Stimulated activated CD8-positive, alpha-beta memory T cell treated with anti-CD3 and anti-CD28 coated beads, Interleukin-12 subunit alpha, Interleukin-12 subunit beta, amount 100 ng/mL, for 4 hours (primary cell): ENCODE data around the gene ZNF658.
"Not testable (repeated sequence)": the region's sequence is repeated elsewhere in the genome, so short reads cannot be mapped to it uniquely, and the experiment has no call there.

Source experiments
- DNase-seq: peaks from one replicate; pipeline ENCODE4 v3.0.0-alpha.2; 2020; ENCODE audit warnings: low read depth

ZNF658 gene

DNA sequence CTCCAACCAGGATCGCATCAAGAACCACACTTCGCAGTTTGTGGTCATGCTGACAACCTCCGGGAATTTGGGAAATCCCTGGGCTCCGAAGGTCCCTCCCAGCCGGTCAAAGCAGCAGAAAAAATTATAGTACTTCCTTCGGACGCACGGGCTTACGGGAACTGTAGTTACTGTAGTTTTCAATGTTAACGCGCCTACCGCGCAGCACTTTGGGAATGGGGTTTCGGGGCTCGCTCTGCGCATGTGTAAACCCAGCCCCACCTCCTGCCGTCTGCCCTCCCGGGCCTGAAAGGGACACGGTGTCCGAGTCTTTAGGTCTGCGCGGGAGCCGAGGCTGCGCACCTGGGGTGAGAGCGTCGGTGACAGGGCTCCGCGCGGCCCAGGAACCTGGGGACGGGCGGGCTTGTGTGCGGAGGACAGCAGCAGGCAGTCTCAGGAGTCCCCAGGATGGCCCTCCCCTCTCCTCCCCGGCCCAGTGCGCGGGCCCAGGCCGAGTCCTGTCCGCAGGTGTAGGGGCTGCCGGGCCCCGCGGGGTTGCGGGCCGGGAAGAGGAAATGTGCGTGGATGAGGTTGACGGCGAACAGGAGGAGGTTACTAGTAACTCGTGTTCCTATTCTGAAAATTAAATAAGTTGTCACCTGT, at the start of gene ZNF658:
Gene ZNF658, plus strand, starts transcription at position 236 of the 642 bp plus-strand sequence. CDS start 2,837 bp downstream, outside the sequence.
- peak; percentile 33 for DNase-seq

DNA sequence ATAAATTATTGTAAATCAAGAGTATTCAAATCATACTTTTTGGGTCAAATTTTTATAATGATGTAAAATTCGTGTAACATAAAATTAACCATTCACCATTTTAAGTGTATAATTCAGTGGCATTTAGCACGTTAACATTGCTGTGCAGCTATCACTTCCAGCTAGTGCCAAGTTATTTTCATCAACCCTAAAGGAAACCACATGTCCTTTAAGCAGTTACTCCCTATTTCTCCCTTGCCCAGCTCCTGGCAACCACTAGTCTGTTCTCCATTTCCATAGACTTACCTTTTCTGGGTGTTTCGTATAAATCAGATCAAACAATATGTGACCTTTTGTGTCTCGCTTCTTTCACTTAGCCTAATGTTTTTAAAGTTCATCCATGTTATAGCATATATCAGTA, 38.8 kb upstream of the ZNF658 start:
- DNase-seq = not testable (repeated sequence)

DNA sequence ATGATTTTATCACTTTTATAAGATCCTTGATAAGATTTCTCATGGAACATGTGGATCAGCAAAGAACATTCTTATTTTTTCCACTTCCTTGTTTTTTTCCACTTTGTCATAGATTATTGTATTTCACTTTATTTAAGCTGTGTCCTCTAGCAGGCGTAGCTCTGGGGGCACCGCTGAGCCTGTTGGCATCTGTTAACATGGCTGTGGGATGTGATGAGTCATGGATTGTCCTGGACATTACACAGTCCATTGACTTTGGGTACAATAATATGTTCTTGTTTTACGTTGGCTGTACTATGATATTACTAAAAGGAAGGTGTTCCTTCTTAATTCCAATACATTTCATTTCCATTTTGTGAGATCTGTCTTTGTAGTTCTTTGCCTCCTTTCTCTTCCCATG, 31.9 kb upstream of the ZNF658 start:
- DNase-seq = not testable (repeated sequence)

DNA sequence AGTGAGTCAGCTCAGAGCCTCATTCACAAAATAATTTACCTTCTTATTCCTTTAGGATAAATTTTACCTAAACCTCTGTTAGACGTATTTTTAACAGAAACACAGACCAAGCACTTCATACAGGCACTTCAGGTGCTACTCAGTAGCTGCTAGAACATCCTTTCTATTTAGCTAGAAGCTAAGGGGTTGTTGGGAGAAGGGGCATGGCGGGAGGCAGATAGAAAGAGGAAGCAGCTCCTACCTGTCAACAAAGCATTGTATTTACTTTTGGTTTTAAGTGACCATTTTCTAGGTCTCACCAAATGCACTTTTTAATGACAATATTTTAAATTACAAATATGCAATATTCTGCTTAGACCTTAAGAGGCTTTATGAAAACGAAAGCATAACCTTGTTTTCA, 19.9 kb upstream of the ZNF658 start:
- not testable (repeated sequence) for DNase-seq

DNA sequence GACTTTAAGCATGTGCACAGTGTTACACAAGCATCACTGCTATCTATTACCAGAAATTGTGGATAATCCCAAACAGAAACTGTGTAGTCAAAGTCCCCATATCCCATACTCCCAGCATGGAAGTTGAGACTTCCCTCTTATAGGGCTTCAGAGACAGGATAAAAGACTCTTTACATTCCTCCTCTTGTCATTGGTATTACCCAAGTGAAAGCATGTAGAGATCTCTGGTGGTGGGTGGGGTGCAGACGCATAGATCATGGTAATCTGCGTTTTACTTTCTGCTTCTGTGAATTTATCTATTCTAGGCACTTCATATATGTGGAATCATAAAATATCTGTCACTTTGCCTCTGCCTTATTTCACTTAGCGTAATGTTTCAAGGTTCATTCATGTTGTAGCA, 18.7 kb upstream of the ZNF658 start:
- DNase-seq = not testable (repeated sequence)

DNA sequence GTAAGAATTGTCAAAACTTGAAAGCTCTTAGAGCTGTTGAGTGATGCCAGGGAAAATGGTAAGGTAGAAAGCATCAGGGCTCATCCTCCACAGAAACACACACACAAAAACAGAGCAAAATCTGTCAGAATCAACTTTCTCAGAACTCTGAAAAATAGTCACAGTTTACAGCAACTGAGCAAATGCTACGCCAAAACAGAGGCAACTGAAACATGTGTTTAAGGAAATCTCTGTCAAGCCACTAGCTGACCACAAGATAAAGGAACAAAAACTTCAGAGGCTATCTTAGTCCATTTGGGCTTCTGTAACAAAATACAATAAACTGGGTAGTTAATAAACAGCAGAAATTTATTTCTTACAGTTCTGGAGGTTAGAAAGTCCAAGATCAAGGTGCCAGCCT, 10.2 kb upstream of the ZNF658 start:
- DNase-seq = not testable (repeated sequence)

DNA sequence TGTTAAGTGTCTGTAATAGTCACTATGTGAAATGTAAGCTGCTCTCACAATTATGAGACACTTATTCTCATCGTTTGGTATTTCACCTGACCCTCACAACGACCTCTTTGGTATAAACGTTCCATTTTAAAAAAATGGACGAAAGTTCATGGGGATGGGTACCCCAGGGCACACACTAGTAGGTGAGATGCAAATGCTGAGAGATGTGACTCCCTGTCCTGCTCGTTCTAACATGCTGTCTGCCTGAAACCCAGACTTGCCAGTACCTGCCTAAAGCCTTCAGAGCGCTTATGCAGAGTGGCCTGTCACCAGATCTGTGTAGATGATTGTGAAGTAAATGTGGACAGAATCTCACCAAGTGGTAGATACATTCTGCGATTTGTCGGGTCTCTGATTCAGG, 616 bp downstream of the ZNF658 start:
- not testable (repeated sequence) for DNase-seq

DNA sequence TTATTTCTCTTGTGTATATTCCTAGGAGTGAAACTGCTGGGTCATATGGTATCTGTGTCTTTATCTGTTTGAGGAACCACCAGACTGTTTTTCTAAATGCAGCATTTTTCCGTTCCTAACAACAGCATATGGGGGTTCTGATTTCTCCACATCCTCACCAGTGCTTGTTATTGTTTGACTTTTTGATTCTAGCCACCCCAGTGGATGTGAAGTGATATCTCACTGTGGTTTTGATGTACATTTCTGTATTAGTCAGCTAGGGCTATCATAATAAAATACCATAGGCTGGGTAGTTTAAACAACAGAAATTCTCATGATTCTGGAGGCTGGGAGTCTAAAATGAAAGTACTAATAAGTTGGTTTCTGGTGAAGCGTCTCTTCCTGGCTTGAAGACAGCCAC, 9.0 kb downstream of the ZNF658 start:
- DNase-seq = not testable (repeated sequence)

DNA sequence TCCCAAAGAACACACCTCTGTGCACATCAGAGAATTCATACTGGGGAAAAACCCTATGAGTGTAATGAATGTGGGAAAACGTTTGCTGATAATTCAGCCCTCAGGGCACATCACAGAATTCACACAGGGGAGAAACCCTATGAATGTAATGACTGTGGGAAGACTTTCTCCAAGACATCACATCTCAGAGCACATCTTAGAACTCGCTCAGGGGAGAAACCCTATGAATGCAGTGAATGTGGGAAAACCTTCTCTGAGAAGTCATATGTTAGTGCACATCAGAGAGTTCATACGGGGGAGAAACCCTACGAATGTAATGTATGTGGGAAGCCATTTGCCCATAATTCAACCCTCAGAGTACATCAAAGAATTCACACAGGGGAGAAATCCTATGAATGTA, 19.5 kb downstream of the ZNF658 start:
- not testable (repeated sequence) for DNase-seq

DNA sequence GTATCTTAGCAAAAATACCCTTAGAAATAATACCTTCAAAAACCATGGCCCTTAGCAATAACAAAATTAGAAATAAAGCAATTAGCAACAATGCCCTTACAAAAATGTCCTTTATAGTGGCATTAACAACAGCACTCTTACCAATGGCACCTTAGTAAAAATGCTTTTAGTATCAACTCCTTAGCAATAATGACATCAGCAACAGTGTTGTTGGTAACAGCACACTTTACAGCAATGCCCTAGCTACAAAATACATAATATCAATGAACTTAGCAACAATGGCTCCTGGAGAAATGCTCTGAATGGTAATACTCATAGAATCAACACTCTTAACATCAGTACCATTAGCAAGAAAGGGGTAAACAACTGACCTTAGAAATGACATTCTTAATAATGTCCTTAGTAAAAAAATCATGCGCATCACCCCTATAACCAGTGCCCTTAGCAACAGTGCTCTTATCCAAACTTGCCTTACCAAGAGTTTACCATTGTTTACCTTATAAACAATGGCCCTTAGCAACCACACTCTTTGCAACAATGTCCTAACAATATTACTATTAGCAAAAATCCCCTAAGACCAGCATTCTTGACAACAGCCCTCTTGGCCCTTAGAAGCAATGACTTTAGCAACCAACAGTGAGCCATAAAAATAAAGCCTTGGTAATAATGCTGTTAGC, 35.8 kb downstream of the ZNF658 start:
- DNase-seq = not testable (repeated sequence)

DNA sequence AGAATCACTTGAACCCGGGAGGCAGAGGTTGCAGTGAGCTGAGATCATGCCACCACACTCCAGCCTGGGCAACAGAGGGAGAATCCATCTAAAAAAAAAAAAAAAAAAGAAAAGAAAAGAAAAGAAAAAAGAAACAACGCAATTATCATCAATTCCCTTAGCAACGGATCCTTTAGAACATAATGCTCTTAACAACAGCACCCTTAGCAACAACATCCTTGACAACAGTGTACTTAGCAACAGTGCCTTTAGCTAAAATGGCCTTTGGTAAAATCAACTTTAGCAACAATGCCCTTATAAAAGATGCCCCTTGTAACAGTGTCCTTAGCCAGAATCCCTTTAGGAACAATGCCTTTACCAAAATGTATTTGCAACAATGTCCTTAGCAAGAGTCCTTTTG, 37.1 kb downstream of the ZNF658 start:
- DNase-seq = not testable (repeated sequence)

DNA sequence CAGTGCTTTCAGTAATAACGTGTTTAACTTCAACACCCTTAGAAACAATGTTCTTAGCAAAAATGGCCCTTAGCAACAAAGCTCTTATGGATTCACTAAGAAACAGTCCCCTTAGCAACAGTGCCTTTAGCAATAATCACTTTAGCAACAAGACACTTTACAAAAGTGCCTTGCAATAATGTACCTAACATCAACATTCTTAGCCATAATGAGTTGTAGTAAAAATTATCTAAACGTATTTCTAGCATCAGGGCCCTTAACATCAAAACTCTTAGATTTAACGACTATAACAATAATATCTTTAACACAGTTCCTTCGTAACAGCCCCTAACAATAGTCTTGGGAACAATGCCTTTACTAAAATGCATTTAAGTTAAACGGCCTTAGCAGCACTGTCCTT, 37.8 kb downstream of the ZNF658 start:
- DNase-seq = not testable (repeated sequence)

DNA sequence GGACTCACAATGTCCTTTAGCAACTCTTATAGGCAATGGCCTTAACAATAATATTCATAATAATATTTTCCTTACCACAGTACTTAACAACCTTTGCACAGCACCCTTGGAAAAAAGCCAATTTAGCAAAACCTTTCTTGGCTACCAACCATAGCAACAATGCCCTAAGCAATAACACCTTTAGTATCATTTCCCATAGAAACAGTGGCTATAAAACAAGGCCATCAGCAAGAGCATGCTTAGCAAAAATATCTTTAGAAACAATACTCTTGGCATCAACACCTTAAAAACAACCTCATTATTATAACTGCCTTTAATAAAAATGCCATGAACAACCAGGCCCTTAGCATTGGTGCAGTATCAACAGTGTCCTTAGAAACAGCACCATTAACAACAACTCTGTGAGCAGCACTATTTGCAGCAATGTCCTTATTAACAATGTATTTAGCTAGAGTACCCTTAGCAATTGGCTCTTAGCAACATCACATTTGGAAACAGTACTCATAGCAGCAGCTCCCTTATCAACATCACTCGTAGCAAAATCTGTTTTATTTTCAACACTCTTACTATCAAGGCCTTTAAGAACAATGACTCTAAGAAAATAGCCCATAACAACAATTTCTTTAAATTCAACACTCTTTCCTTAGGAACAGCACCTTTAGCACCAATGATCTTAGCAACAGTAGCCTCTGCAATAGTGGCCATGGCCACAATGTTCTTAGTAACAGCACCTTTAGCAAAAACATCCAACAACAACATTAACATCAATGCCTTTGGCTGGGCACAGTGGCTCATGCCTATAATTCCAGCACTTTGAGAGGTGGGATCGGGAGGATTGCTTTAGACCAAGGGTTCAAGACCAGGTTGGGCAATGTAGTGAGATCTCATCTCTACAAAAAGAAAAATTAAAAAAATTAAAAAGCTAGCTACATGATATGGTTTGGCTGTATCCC, 39.6 kb downstream of the ZNF658 start:
- DNase-seq = not testable (repeated sequence)

DNA sequence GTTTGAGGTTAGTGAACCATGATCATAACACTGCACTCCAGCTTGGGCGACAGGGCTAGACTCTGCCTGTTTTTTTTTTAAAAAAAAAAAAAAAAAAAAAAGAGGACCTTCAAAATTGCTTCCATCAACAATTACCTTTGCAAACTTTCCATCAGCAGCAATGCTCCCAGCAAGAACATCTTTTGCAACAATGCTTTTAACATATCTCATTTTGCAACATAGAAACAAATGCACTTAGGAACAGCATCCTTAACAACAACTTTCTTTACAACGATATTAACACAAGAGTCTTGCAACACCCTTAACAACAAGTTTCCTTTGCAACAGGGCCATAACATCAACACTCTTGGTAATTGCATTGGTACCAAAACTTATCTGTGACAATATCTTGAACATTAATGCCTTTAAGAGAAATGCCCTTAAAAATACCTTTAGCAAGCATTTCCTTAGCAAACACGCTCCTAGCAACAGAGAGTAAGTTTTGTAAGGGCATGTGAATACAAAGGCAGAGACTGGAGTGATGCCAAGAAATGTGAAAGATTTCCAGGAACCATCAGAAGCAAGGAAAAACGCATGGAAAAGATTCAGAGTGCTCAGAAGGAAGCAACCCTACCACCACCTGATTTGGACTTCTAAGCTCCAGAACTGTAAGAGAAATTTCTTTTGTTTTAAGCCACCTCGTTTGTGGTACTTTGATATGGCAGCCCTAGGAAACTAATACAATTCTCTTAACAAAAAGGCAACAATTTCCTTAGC, 42.1 kb downstream of the ZNF658 start:
- DNase-seq = not testable (repeated sequence)

DNA sequence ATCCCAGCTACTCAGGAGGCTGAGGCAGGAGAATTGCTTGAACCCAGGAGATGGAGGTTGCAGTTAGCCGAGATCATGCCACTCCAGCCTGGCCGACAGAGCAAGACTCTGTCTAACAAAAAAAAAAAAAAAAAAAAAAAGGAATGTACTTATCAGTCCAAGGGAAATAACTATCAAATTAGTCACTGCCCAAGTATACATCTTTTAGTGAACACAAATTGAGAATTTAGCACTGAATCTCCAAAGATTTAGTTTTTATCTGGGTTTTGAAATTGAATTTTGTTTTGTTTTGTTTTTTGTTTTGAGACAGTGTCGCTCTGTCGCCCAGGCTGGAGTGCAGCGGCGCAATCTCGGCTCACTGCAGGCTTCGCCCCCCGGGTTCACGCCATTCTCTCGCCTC, 52.1 kb downstream of the ZNF658 start:
- DNase-seq = not testable (repeated sequence)
